ENCODE results near the gene SLC39A3.

Gene SLC39A3

GRCh38 chr19:2693492-2694160 is 46.2 kb downstream of the SLC39A3 start:
- ChIA-PET CTCF (no interaction called here), POLR2A (no interaction called here)
- no peak overlapping the region for H3K4me3 ChIP-seq (ENCODE audit: low read depth, low read length)
- no peak for TF ChIP-seq CTCF (IDR thresholded peaks at IDR 0.05; ENCODE audit: insufficient read depth, low read length, missing control alignments)
- DNase-seq (ENCODE audit: low read depth, low spot score), result no peak

GRCh38 chr19:2691951-2692350 is 47.9 kb downstream of the SLC39A3 start:
- TF ChIP-seq CTCF (IDR thresholded peaks at IDR 0.05; ENCODE audit: insufficient read depth, low read length, missing control alignments), result no peak
- ChIA-PET CTCF (interaction anchor here (1.4 kb wide), 1 partner anchor 44 kb away, joined by 5 read pairs; no protein-coding TSS in a partner anchor), POLR2A (no interaction called here)
- no peak for DNase-seq (ENCODE audit: low read depth, low spot score)
- H3K4me3 ChIP-seq (ENCODE audit: low read depth, low read length), result no peak overlapping the region

- ChIA-PET CTCF (interaction anchor here (1.4 kb wide), 1 partner anchor 43 kb away, joined by 5 read pairs; no protein-coding TSS in a partner anchor), POLR2A (no interaction called here)
- DNase-seq (ENCODE audit: low read depth, low spot score), result no peak
- no peak for TF ChIP-seq CTCF (IDR thresholded peaks at IDR 0.05; ENCODE audit: insufficient read depth, low read length, missing control alignments)
- no peak overlapping the region for H3K4me3 ChIP-seq (ENCODE audit: low read depth, low read length)
Observed at GRCh38 chr19:2690856-2691255, 49.0 kb downstream of the SLC39A3 start.

DNA sequence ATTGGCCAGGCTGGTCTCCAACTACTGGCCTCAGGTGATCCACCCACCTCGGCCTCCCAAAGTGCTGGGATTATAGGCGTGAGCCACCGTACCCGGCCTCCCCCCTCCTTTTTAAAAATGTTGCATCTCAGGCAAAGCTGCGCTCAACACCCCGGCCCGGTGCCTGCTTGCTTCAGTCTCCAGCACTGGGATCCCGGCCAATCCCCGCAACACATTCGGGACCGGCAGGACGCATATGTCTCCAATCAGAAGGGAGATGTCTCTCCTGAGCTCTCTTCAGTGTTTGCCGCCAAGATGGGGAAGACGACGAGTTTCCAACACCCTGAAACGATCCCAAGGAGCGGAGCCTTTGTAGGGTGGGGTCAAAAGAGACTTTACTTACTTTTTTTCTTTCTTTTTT is 53.5 kb downstream of the SLC39A3 start:
- ChIA-PET CTCF (interaction anchor here (0.7 kb wide), 1 partner anchor 38 kb away, joined by 4 read pairs; no protein-coding TSS in a partner anchor), POLR2A (no interaction called here)
- no peak for DNase-seq (ENCODE audit: low read depth, low spot score)
- H3K4me3 ChIP-seq (ENCODE audit: low read depth, low read length), result no peak overlapping the region
- TF ChIP-seq CTCF (IDR thresholded peaks at IDR 0.05; ENCODE audit: insufficient read depth, low read length, missing control alignments), result no peak

- CTCF ChIA-PET, result no interaction called here
- TF ChIP-seq CTCF (IDR thresholded peaks at IDR 0.05; ENCODE audit: insufficient read depth, low read length, missing control alignments), result no peak
- POLR2A ChIA-PET, result no interaction called here
- no peak overlapping the region for H3K4me3 ChIP-seq (ENCODE audit: low read depth, low read length)
- no peak for DNase-seq (ENCODE audit: low read depth, low spot score)
Observed at GRCh38 chr19:2685204-2685704, 54.6 kb downstream of the SLC39A3 start.

DNA sequence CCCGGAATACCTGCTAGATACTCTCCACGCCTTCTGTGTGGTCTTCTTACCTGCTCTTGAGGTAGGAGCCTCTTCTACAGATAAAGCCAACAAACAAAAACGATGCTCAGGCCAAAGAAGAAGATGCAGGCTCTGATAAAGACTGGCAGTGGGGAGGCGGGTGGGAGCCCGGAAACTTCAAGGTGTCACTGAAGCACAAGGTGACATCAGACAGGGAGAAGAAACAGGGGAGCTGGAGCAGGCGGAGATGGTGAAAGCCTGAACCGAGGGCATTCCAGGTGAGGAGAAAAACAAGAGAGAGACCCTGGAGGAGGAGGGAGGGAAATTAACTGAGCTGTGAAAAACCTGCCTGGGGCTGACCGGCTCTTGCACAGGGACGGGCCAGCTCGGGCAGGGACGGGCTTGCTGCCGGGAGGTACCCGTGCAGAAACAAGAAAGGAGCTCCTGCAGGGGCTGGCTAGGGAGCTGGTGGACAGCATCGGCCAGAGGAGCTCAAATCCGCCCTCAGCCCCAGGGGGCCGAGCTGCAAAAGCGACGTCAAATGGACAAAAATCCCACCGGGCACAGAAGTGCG is 56.3 kb downstream of the SLC39A3 start:
- TF ChIP-seq CTCF (IDR thresholded peaks at IDR 0.05; ENCODE audit: insufficient read depth, low read length, missing control alignments), result no peak
- CTCF ChIA-PET, result no interaction called here
- POLR2A ChIA-PET, result interaction anchor here (0.5 kb wide), 1 partner anchor 28 kb away, joined by 3 read pairs; no protein-coding TSS in a partner anchor
- no peak for DNase-seq (ENCODE audit: low read depth, low spot score)
- H3K4me3 ChIP-seq (ENCODE audit: low read depth, low read length), result no peak overlapping the region
